Measurements from ENCODE around the gene ZFP36L2. TPM values are rescaled to one million over a fixed set of nuclear protein-coding genes. Genes with fewer than 3 reads are reported as not detected.

The ZFP36L2 gene
- total and polyA plus RNA-seq, 2 donors (not counting 1 experiment from before 2014, with no cell fraction given) = 94.9 to 482 TPM

- Histone ChIP-seq H3K79me2 (ENCODE audit: control insufficient read depth, insufficient read depth, low read length) (no peaks in the 10 kb centered on the region), H3K4me2 (replicated peaks; ENCODE audit: low read depth, low read length, poor library complexity, severe bottlenecking) (peak overlapping the region; percentile 38), H3K4me1 (ENCODE audit: control insufficient read depth in 2 of 2, insufficient read depth in 2 of 2, low read length in 2 of 2) (peaks cover 46 to 59% of the 10 kb centered on the region in 2 donors), H4K20me1 (ENCODE audit: control insufficient read depth, insufficient read depth, low read length, poor library complexity, severe bottlenecking) (no peaks in the 10 kb centered on the region), H3K27ac (ENCODE audit: low read length in 2 of 2) (no peak overlapping the region), H3K4me3 (ENCODE audit: control extremely low read depth in 1 of 5, extremely low read depth in 1 of 5, insufficient read depth in 1 of 5, low read depth in 2 of 5, low read length in 4 of 5) (no peak overlapping the region), H3K9ac (ENCODE audit: low read length) (no peak overlapping the region), H3K27me3 (replicated peaks in 1 of 4; ENCODE audit: control extremely low read depth in 1 of 4, control insufficient read depth in 3 of 4, insufficient read depth in 4 of 4, low read length in 3 of 4) (no peaks in the 10 kb centered on the region), H3K36me3 (replicated peaks in 1 of 2; ENCODE audit: control extremely low read depth in 1 of 2, control insufficient read depth in 1 of 2, extremely low read depth in 1 of 2, insufficient read depth in 2 of 2, low read length in 1 of 2) (no peaks in the 10 kb centered on the region), H3K9me3 (ENCODE audit: control extremely low read depth in 1 of 3, control insufficient read depth in 2 of 3, insufficient read depth in 1 of 3, low read length in 2 of 3) (peaks cover 2 to 43% (median 23%) of the 10 kb centered on the region in 3 donors), H2AFZ (ENCODE audit: insufficient read depth, low read depth, low read length, poor library complexity, severe bottlenecking) (peak overlapping the region; percentile 49)
- H3K27ac Mint-ChIP-seq = peak overlapping the region; percentile 76
- 57% methylated on average over 3 of the region's 7 CpGs for WGBS (ENCODE audit: insufficient coverage)
- H3K9me3 Mint-ChIP-seq (ENCODE audit: insufficient read depth) = no peaks in the 10 kb centered on the region
- CTCF ChIA-PET = interaction anchor here (1.3 to 21.2 kb wide), 3 partner anchors 9 to 42 kb away, joined by 3 to 449 read pairs (median 12); partner anchors contain the start of gene ZFP36L2
- H3K27me3 Mint-ChIP-seq = no peaks in the 10 kb centered on the region
- DNase-seq (no peak), ATAC-seq (ENCODE audit: low read depth) (no peak)
- POLR2A ChIA-PET = interaction anchor here (1.0 to 1.7 kb wide), 4 partner anchors 10 to 20 kb away, joined by 3 to 7 read pairs (median 3); no protein-coding TSS in a partner anchor
- TF ChIP-seq EZH2 (IDR thresholded peaks at IDR 0.05; ENCODE audit: borderline replicate concordance, insufficient read depth, low read depth, low read length, poor library complexity, severe bottlenecking) (no peak), CTCF (IDR thresholded peaks at IDR 0.05) (no peak)
- peaks cover 57% of the 10 kb centered on the region for H3K4me1 Mint-ChIP-seq
- H3K4me3 Mint-ChIP-seq = peak overlapping the region; percentile 5
- intact Hi-C loops (cut with micrococcal nuclease) = no loop called here
Measured at GRCh38 chr2:43178055-43178598, 48.3 kb downstream of the ZFP36L2 start.

GRCh38 chr2:43176449-43176848 is 50.0 kb downstream of the ZFP36L2 start:
- Histone ChIP-seq H3K79me2 (ENCODE audit: control insufficient read depth, insufficient read depth, low read length) (no peaks in the 10 kb centered on the region), H3K9me3 (ENCODE audit: control extremely low read depth in 1 of 3, control insufficient read depth in 2 of 3, insufficient read depth in 1 of 3, low read length in 2 of 3) (peaks cover 2 to 43% (median 23%) of the 10 kb centered on the region in 3 donors), H4K20me1 (ENCODE audit: control insufficient read depth, insufficient read depth, low read length, poor library complexity, severe bottlenecking) (no peaks in the 10 kb centered on the region), H3K36me3 (replicated peaks in 1 of 2; ENCODE audit: control extremely low read depth in 1 of 2, control insufficient read depth in 1 of 2, extremely low read depth in 1 of 2, insufficient read depth in 2 of 2, low read length in 1 of 2) (no peaks in the 10 kb centered on the region), H3K27me3 (replicated peaks in 1 of 4; ENCODE audit: control extremely low read depth in 1 of 4, control insufficient read depth in 3 of 4, insufficient read depth in 4 of 4, low read length in 3 of 4) (no peaks in the 10 kb centered on the region), H3K4me3 (ENCODE audit: control extremely low read depth in 1 of 5, extremely low read depth in 1 of 5, insufficient read depth in 1 of 5, low read depth in 2 of 5, low read length in 4 of 5) (peak overlapping the region in 1 of 5 experiments; percentile 9), H3K4me1 (ENCODE audit: control insufficient read depth in 2 of 2, insufficient read depth in 2 of 2, low read length in 2 of 2) (peaks cover 58 to 76% of the 10 kb centered on the region in 2 donors), H3K9ac (ENCODE audit: low read length) (no peak overlapping the region), H2AFZ (ENCODE audit: insufficient read depth, low read depth, low read length, poor library complexity, severe bottlenecking) (no peak overlapping the region), H3K4me2 (replicated peaks; ENCODE audit: low read depth, low read length, poor library complexity, severe bottlenecking) (no peak overlapping the region), H3K27ac (ENCODE audit: low read length in 2 of 2) (peak overlapping the region in 1 of 2 donors; percentile 35)
- peaks cover 67% of the 10 kb centered on the region for H3K4me1 Mint-ChIP-seq
- H3K27me3 Mint-ChIP-seq = no peaks in the 10 kb centered on the region
- intact Hi-C loops (cut with micrococcal nuclease) = no loop called here
- no peak for DNase-seq
- no peak overlapping the region for H3K4me3 Mint-ChIP-seq
- ATAC-seq (ENCODE audit: low read depth) = no peak
- ChIA-PET CTCF (interaction anchor here (21.2 kb wide), 1 partner anchor 43 kb away, joined by 449 read pairs; the partner anchor contains the start of gene ZFP36L2), POLR2A (interaction anchor here (0.6 to 8.9 kb wide), 6 partner anchors 19 to 69 kb away, joined by 3 to 223 read pairs (median 5); partner anchors contain the start of gene ZFP36L2)
- TF ChIP-seq EZH2 (IDR thresholded peaks at IDR 0.05; ENCODE audit: borderline replicate concordance, insufficient read depth, low read depth, low read length, poor library complexity, severe bottlenecking) (no peak), CTCF (IDR thresholded peaks at IDR 0.05) (no peak)
- WGBS (ENCODE audit: insufficient coverage) = no CpG with 5 or more reads among the region's 1 CpG
- no peaks in the 10 kb centered on the region for H3K9me3 Mint-ChIP-seq (ENCODE audit: insufficient read depth)
- H3K27ac Mint-ChIP-seq = peak overlapping the region; percentile 94
